Transverse colon (tissue), 4 donors: Measurements from ENCODE around the gene TRANK1.

Experiments used
- CTCF ChIP-seq, 5 experiments: fragments of 200-600 bp in 3 of 5; fragments of 450-650 bp in 2 of 5; sonication (generic) in 3 of 5; IDR thresholded peaks; 1 replicate in 2 of 5; 2 replicates in 3 of 5; pipeline ENCODE4 v1.5.1; 2016 to 2017; ENCODE audit warnings: antibody characterized with exemption in 5 of 5, inconsistent platforms in 3 of 5, mild to moderate bottlenecking in 2 of 5, moderate library complexity in 1 of 5
- EP300 ChIP-seq: sonication (generic); formaldehyde crosslinking; IDR thresholded peaks from one replicate; pipeline ENCODE4 v1.6.1; 2017; ENCODE audit warnings: antibody characterized with exemption, low read depth
- POLR2AphosphoS5 ChIP-seq, 3 donors: sonication (generic); formaldehyde crosslinking; IDR thresholded peaks; one replicate each; pipeline ENCODE4 v1.6.1; 2016; ENCODE audit warnings: antibody characterized with exemption in 3 of 3

- no peak for TF ChIP-seq POLR2AphosphoS5 (IDR thresholded peaks at IDR 0.05)
- TF ChIP-seq CTCF (IDR thresholded peaks at IDR 0.05): no peak
- no peak for TF ChIP-seq EP300
Observed at GRCh38 chr3:36924744-36925521, 19.9 kb downstream of the TRANK1 start.
